ENCODE measurements around the gene DDI2. TPM values are rescaled to one million over a fixed set of nuclear protein-coding genes. Genes with fewer than 3 reads are reported as not detected.

DDI2 gene
- total RNA-seq, 1 donor from 2014 or later: 22.5 TPM

DNA sequence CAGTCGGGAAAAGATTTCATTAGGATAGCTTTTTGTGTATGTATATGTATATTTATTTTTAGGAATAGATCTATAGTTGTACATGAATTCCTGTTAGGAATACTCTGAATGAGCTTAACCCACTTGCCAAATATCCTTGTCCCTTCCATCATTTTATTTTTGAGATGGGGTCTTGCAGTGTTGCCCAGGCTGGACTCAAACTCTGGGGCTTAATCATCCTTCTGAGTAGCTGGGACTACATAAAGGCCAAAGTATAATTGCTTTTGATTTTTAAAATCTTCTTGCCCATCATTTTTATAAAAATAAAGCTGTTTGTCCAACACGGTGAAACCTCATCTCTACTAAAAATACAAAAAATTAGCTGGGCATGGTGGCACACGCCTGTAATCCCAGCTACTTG, 46.7 kb downstream of the DDI2 start:
- Histone ChIP-seq H3K4me1 (peaks cover 32% of the 10 kb centered on the region), H3K9me3 (replicated peaks) (no peaks in the 10 kb centered on the region), H3K36me3 (peaks cover 39% of the 10 kb centered on the region), H3K4me3 (no peak overlapping the region), H3K27ac (replicated peaks) (no peak overlapping the region), H3K27me3 (ENCODE audit: low read depth) (no peaks in the 10 kb centered on the region)
- intact Hi-C loops (cut with micrococcal nuclease): no loop called here
- no peak for DNase-seq
- TF ChIP-seq, protein P1, sequence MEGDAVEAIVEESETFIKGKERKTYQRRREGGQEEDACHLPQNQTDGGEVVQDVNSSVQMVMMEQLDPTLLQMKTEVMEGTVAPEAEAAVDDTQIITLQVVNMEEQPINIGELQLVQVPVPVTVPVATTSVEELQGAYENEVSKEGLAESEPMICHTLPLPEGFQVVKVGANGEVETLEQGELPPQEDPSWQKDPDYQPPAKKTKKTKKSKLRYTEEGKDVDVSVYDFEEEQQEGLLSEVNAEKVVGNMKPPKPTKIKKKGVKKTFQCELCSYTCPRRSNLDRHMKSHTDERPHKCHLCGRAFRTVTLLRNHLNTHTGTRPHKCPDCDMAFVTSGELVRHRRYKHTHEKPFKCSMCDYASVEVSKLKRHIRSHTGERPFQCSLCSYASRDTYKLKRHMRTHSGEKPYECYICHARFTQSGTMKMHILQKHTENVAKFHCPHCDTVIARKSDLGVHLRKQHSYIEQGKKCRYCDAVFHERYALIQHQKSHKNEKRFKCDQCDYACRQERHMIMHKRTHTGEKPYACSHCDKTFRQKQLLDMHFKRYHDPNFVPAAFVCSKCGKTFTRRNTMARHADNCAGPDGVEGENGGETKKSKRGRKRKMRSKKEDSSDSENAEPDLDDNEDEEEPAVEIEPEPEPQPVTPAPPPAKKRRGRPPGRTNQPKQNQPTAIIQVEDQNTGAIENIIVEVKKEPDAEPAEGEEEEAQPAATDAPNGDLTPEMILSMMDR (IDR thresholded peaks at IDR 0.05; ENCODE audit: borderline replicate concordance): no peak

- H3K27me3 ChIP-seq (ENCODE audit: low read depth): no peaks in the 10 kb centered on the region
- H3K9me3 ChIP-seq (replicated peaks): no peaks in the 10 kb centered on the region
- DNase-seq: no peak
- TF ChIP-seq, protein P1 (IDR thresholded peaks at IDR 0.05; ENCODE audit: borderline replicate concordance): no peak
- H3K36me3 ChIP-seq: peaks cover 6% of the 10 kb centered on the region
- H3K4me1 ChIP-seq: peaks cover 27% of the 10 kb centered on the region
- H3K4me3 ChIP-seq: no peak overlapping the region
- intact Hi-C loops (cut with micrococcal nuclease): no loop called here
- no peak overlapping the region for H3K27ac ChIP-seq (replicated peaks)
Measured at GRCh38 chr1:15667362-15667761, 50.1 kb downstream of the DDI2 start.

DNA sequence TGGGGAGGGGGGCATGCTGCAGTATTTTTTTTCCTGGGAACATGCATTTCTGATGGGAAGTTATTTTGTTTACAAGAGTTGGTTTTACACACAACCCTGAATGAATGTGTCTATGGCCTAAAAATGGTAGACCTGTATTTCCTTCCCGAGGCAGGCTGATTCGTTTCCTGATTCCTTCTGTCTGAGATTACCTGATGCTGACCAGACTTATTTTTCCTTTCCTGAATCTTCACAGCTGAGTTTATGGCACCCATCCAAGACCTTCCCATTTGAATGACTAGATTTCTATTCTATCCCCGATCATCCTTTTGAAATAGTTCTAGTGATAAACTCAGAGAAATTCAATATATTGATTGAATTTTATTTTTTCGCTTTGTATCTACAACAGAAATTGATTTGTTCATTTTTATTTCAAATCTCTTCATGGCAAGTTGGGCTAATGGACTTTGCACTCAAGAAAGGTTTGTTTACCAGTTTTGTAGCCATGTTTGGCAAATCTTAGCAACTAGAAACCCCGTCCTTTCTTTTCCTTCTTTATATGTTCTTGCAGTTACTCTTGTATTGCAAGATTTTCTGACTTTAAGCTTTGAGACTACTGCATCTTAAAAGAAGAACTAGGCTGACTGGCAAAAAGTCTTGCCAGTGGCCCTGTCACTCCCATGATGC, 51.0 kb downstream of the DDI2 start:
- Histone ChIP-seq H3K4me1 (peaks cover 19% of the 10 kb centered on the region), H3K9me3 (replicated peaks) (no peaks in the 10 kb centered on the region), H3K27ac (replicated peaks) (no peak overlapping the region), H3K4me3 (no peak overlapping the region), H3K27me3 (ENCODE audit: low read depth) (no peaks in the 10 kb centered on the region), H3K36me3 (peaks cover 5% of the 10 kb centered on the region)
- intact Hi-C loops (cut with micrococcal nuclease): no loop called here
- no peak for DNase-seq
- TF ChIP-seq, protein P1 (IDR thresholded peaks at IDR 0.05; ENCODE audit: borderline replicate concordance): no peak

- no peaks in the 10 kb centered on the region for H3K27me3 ChIP-seq (ENCODE audit: low read depth)
- H3K9me3 ChIP-seq (replicated peaks): no peaks in the 10 kb centered on the region
- TF ChIP-seq, protein P1 (IDR thresholded peaks at IDR 0.05; ENCODE audit: borderline replicate concordance): no peak
- H3K4me1 ChIP-seq: peaks cover 15% of the 10 kb centered on the region
- no peak for DNase-seq
- peaks cover under 1% of the 10 kb centered on the region for H3K36me3 ChIP-seq
- intact Hi-C loops (cut with micrococcal nuclease): no loop called here
- H3K27ac ChIP-seq (replicated peaks): no peak overlapping the region
- no peak overlapping the region for H3K4me3 ChIP-seq
Measured at GRCh38 chr1:15669074-15669473, 51.8 kb downstream of the DDI2 start.

- Histone ChIP-seq H3K4me3 (no peak overlapping the region), H3K27ac (replicated peaks) (no peak overlapping the region), H3K36me3 (no peaks in the 10 kb centered on the region), H3K27me3 (ENCODE audit: low read depth) (no peaks in the 10 kb centered on the region), H3K9me3 (replicated peaks) (no peaks in the 10 kb centered on the region), H3K4me1 (peaks cover 15% of the 10 kb centered on the region)
- intact Hi-C loops (cut with micrococcal nuclease): no loop called here
- DNase-seq: no peak
- TF ChIP-seq, protein P1 (IDR thresholded peaks at IDR 0.05; ENCODE audit: borderline replicate concordance): no peak
Measured at GRCh38 chr1:15669864-15670263, 52.6 kb downstream of the DDI2 start.
